SW480 (cell line): Measurements from ENCODE around the gene MOK.
"Not testable (repeated sequence)": the region's sequence is repeated elsewhere in the genome, so short reads cannot be mapped to it uniquely, and the experiment has no call there.

Experiments
- DNase-seq: peaks from one replicate; pipeline ENCODE4 v3.0.0-alpha.2; 2016; ENCODE audit warnings: low spot score

MOK gene, protein sequence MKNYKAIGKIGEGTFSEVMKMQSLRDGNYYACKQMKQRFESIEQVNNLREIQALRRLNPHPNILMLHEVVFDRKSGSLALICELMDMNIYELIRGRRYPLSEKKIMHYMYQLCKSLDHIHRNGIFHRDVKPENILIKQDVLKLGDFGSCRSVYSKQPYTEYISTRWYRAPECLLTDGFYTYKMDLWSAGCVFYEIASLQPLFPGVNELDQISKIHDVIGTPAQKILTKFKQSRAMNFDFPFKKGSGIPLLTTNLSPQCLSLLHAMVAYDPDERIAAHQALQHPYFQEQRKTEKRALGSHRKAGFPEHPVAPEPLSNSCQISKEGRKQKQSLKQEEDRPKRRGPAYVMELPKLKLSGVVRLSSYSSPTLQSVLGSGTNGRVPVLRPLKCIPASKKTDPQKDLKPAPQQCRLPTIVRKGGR

DNA sequence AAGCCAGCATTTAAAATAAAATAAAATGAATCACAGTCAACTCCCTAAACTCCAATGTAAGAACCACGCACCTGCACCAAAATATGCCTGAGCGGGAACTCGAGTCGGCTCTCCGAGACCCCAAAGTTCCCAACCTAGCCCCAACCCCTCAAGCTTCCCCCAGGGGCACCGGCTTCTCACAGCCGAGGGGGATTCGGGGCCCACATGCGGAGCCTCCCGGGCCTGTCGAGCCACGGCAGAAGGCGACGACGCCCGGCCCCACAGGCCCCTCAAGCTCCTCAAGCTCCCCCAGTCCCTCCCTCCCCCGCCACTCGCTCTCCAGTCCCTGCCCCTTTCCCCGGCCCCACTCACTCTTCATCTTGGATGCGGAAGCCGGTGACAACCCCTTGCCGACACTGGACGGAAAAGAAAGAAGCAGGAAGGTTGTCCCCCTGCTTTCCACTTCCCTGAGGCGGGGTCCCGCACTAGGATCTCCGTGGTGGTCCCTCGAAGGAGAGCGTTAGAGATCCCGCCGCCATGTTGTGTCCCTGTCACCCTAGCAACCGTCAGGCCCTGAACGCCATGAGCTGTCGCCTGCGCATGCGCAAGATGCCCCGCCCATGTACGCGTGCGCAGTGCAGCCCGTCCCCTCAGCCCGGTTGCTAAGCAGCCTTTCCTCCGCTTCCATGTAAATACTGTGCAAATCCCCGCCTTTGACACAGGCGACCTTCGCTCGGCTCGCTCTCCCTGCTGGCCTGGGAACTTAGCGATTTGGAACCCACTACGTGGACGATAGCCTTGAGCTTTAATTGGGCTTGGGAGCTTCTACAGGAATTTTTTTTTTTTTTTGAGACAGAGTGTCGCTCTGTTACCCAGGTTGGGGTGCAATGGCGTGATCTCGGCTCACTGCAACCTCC lies at the start of gene MOK:
Gene MOK (minus strand): TSS at position 554 of the 896 bp plus-strand sequence. CDS start 196 bp downstream, at position 358.
- DNase-seq = peak; percentile 97

DNA sequence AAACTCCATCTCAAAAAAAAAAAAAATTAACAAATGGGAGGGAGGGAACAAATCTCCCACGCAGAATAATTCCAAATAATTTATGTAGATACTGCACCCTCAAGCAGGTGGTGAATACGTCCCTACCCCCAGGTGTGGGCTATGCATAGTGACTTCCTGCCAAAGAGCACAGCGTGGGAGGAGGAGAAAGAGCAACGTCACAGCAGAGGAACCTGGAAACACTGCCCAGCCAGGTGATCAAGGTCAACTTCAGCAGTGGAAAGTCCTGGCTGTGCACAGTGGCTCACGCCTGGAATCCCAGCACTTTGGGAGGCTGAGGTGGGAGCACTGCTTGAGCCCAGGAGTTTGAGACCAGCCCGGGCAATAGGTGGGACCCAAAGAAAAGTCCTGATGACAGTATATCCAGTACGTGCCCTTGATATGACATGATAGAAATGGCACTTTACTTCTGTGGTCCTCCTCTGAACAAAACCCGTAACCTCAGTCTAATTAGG lies 48.2 kb upstream of the MOK start:
- no peak for DNase-seq

DNA sequence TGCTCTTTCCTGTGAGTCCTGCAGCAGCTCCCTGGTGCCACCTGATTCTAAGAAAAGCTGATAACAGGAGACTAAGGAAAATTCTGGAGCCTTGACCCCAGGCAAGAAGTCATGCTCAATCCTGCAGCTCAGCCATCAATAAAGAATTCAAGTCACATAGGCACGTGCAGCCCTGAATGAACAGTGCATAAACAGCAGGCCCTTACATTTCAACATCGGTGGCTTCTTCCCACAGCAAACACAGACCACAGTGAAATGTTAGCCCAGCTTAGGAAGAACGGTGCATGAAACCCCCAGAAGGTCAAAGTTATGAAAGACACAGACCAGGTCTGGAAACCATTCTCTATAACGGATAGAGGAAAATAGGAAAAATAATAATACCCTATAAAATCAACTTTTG lies 47.2 kb upstream of the MOK start:
- DNase-seq = no peak

DNA sequence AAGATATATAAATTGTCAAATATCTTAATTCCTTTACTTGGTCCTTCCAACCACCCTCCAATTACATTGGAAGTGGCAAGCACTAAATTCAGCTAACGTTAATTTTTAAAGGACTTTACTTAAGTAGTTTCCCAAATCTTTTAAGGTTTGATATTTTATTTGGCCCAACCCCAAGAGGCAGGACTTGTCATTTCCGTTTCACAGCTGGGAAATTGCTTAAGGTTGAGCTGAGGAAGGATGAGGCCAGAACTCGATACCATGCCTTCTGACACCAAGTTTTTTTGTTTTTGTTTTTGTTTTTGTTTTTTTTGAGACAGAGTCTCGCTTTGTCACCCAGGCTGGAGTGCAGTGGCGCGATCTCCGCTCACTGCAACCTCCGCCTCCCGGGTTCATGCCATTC lies 46.6 kb upstream of the MOK start:
- not testable (repeated sequence) for DNase-seq

DNA sequence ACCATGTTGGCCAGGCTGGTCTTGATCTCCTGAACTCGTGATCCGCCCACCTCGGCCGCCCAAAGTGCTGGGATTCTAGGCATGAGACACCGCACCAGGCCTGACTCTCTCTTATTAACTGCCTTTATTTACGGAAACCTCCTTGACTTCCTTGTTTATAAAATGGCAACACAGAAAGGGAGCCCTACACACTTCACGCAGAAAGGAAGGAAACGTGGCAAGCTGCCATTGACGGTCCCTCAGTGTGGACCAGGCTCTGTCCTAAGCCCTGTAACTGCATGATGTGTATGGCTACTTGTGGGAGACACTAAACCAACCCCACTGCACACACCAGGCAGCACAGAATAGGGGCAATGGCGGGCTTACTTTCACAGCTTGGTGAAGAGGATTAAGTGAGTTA lies 46.1 kb upstream of the MOK start:
- DNase-seq = no peak

DNA sequence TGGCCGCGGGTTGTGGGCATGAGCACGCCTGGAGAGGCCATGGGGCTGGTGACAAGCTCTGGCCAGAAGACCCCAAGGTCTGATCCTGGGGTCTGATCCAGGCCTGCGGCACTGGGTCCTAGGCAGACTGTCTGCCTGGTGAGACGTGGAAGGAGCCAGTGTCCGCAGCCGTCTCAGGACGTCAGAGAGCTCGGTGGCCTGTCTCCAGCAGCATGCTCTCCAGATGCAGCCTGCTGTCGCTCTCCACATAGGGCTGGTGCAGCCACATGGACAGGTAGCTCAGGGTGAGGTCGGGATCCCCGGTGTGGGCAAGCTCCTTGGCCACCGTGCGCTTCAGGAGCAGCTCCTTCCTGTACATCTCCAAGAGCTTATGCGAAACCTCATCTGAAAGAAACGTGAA lies 43.4 kb upstream of the MOK start:
- no peak for DNase-seq

DNA sequence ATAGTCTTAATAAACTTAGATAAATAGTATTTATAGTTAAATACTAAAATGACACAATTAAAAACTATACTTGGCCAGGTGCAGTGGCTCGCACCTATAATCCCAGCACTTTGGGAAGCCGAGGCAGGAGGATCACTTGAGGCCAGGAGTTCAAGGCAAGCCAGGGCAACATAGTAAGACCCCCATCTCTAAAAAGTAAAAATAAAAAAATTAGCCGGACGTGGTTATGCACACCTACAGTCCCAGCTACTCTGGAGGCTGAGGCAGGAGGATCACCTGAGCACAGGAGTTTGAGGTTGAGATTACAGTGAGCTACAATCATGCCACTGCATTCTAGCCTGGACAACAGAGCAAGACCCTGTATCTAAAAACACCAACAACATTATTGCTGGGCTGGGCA lies 41.7 kb upstream of the MOK start:
- DNase-seq = no peak

DNA sequence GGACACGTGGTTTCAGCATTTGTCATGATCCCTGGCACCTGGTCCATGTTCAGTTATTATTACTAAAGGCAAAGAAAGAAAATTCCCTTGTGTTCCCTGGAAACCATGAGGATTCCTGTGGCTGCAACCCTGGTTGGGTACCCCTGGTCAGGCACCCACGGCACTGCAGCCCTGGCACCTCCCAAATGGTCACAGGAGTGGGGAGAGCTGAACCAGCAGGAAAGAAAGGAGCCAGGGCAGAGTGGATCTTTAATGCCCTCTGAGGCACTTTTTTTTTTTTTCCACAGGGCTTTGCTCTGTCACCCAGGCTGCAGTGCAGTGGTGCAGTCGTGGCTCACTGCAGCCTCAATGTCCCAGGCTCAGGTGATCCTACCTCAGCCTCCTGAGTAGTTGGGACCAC lies 40.3 kb upstream of the MOK start:
- DNase-seq = no peak

DNA sequence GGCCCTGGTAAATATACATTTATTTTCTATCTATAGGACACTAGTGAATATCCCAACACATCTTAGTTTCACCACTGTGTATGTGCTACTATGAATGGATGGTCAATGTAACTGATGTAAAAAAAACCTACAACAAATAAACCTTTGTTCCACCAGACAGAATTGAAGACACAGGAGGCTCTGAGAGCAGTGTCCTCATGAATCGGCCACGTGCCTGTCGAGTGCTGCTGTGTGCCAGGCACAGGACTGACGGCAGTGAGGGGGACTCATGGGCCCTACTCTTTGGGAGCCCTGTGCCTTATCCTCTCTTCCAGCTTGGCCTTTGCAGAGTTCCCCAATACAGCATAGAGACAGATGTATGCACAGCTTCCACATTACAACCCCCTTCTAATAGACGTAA lies 39.5 kb upstream of the MOK start:
- DNase-seq = no peak

DNA sequence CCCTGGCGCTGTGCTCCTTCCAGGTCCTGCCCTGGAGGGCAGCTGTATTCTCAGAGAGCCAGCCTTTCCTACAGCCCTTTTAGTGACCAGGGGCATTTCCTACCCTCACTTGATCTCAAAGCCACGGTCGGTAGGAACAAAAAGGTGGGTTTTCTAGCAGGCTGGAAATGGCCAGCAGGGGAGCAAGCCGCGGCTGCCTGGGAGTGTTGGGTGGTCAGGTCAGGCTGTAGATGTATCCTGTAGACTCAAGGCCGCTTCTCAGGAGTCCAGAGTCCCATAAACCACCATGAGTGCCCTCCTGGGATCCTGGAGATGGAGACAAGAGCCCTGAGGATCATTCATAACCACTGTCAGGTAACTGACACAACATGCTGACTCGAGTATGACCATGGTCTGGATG lies 39.1 kb upstream of the MOK start:
- DNase-seq = no peak

DNA sequence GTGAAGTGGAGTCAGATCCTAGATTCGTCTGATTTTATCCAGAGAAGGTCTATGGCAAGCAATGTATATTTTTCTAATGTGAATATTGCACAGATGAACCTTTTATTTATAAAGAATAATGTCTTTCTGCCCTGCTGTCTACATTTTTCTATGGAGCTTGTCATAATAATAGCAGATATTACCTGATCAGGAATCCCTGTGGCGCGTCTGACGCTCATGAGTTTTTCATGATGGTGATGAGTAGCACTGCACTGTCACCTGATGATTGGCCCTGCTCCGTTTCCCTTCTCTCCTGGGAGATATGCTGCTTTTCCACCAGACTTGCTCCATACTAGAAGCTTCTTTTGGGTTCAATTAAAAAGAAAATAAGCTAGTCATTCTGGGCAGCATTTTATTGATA lies 37.3 kb upstream of the MOK start:
- no peak for DNase-seq

DNA sequence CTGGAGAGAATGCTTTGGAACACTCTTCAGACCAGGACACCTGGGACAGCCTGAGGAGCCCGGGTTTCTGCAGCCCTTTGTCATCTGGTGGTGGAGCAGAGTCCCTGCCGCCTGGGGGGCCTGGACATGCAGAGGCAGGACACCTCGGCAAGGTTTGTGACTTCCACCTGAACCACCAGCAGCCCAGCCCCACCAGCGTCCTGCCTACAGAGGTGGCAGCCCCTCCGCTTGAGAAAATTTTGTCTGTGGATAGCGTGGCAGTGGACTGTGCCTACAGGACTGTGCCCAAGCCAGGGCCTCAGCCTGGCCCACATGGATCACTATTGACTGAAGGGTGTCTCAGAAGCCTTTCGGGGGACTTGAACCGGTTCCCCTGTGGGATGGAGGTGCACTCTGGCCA lies 36.6 kb upstream of the MOK start:
- DNase-seq = no peak

DNA sequence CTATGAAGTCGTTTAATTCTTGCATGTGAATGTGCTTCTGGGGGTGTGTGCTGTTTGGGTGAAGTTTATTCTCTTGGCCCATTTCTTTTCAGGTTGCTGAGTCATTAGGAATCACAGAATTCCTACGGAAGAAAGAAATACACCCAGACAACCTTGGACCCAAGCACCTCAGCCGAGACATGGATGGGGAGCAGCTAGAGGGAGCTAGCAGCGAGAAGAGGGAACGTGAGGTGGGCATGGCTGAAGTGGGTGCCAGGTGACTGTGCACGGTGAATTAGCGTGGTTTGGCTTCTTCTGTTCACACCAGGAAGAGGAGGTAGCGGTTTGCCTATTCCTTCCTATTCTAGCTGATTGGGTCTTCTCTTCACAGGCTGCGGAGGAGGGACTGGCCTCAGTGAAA lies 33.8 kb upstream of the MOK start:
- DNase-seq = no peak

DNA sequence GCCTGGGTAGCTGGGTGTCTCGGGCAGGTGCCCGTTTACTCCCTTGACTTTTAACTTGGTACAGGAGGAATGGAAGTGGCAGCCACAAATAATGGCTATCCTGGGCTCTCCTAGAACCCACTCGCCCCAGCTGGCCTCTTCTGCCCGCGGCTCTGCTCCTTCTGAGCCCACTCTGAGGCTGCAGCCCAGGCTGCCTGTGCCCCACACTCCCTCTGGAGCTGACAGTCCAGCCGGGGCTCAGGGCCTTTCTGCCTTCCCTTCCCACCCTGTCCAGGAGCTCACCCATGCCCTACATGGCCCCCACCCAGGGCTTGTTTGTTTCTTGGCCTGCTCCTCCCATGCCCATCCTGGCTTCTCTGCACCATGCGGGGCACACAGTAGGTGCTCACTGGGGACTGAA lies 30.2 kb upstream of the MOK start:
- DNase-seq = no peak

DNA sequence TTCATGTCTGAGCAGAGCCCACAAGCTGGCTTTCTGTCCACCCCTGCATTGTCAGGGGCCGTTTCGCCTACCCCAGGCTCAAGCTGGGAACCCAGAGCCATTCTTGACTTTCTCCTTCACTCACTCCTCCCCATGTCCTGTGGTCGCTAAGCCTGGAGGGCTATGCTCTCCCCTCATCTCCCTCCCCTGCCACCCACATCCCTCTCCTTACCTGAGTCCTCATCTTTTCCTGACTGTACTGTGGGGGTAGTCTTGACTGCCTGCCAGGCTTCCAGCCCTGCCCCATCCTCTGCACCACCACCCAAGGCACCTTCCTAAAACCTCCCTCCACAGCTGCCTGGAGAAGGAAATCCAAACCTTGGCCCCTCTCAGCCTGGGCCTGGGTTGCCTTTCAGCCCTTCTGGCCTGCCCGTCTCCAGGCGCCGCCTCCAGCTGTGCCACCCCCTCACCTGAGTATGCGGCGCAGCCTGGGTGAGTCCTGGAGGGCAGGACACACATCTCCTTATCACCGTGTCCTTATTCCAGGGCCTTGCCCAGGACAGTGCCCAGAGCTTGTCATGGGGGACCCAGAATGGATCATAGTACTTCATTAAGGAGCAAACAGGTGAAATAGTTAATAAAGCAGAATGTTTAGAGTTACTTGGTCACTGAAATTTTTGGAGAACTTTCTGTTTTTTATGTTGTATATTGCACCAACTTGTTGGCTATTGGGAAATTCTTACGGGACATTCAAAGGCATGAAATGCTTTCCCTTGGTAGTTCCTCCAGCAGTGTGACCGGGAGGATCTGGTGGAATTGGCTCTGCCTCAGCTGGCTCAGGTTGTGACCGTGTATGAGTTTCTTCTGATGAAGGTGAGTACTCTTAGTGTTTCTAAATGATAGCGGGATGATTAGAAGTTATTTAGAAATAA lies 29.1 kb upstream of the MOK start:
- no peak for DNase-seq

DNA sequence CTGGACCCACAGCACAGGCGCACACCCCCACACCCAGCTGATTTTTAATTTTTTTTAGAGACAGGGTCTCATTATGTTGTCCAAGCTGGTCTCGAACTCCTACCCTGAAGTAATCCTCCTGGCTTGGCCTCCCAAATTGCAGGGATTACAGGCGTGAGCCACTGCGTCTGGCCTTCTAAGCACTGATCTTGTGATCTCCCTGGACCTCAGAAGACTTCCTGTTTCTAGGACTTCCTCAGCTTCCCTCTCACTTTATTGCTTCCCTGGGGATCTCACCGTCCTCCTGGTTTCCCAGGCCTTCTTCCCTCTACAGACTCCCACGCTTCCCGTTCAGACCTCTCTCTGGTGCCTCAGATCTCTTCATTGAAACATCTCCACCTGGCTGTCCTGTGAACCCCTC lies 28.4 kb upstream of the MOK start:
- no peak for DNase-seq

DNA sequence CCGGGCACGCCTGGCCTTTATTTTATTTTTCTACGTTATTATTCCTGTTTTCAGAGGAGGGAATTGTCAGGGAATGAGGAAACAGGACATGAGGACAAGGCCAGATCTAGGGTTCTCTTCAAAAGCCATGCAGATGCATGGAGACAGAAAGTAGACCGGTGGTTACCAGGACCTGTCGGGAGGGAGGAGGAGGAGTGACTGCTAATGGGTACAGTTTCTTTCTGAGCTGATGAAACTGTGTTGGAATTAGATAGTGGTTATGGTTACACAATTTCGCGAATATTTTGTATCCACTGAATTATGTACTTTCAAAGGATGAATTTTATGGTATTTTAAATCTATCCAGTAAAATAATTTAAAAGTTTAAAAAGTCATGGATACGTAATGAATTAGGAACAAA lies 25.8 kb upstream of the MOK start:
- no peak for DNase-seq

DNA sequence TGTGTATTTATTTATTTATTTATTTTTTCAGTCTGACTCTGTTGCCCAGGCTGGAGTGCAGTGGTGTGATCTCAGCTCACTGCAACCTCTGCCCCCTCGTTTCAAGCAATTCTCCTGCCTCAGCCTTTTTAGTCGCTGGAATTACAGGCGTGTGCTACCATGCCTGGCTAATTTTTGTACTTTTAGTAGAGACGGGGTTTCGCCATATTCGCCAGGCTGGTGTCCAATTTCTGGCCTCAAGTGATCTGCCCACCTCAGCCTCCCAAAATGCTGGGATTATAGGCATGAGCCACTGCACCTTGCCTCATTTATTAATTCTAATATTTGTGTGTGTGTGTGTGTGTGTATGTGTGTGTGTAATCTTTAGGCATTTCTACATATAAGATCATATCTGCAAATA lies 24.4 kb upstream of the MOK start:
- DNase-seq = not testable (repeated sequence)

DNA sequence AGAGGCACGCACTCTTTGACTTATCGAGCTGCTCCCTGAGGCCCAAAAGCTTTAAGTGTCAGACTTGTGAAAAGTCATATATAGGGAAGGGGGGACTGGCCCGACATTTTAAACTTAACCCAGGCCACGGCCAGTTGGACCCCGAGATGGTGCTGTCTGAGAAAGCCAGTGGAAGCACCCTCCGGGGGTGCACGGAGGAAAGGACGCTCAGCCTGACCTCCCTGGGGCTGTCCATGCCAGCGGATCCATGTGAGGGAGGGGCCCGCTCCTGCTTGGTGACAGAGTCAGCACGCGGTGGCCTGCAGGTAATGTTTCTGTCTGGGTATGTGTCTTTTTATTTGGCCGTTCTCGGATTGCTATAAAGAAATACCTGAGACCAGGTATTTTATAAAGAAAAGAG lies 21.6 kb upstream of the MOK start:
- no peak for DNase-seq

DNA sequence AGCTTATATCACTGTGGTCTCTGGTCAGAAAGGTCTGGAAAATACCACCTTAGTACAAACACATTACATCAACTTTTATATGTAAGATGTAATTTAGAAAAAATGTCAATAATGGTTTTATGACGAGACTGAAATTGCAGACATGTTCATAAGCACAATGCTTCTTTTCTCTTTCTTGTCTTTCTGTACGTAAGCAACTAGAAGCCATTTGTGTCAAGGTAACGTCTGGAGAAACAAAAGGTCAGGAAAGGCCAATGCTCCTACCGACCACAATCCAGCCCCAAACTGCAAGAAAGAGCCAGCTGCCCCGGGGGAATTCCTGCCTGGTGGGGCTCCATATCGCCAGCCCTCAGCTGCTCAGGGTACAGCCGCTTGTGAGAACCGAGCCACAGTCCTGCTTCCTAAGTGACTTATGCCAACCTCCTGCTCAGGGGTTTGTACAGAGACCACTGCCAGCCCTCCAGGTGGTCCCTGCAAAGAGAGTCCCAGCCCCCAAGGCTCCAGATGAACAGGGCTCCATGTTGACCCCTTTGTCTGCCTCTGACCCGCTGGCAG lies 20.9 kb upstream of the MOK start:
- DNase-seq = no peak

DNA sequence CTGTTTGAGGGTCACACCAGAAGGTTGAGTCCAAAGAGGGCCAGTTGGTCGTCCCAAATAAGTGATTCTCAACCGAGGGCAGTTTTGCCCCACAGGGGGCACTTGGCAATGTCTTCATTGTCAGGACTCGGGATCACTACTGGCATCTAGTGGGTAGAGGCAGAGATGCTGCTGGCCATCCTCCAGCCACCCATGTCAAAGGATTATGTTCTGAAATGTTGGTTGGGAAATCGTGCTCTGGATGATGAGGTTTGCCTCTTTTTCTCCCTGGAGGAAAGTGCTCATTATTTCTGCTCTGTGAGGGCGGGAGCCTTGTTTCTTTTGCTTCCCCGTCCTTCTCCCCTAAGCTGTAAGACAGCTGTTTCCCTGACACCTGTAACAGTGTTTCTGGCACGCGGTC lies 18.1 kb upstream of the MOK start:
- DNase-seq = peak; percentile 68
